Natural killer cell (primary cell): ENCODE data around the gene DDX24. TPM values are rescaled to one million over a fixed set of nuclear protein-coding genes. Genes with fewer than 3 reads are reported as not detected.

Source experiments
- ATAC-seq, 3 donors: fragments of 150-1000 bp in 2 of 3; fragments of 200-7000 bp in 1 of 3; cut with Tn5 transposase; 1 replicate in 1 of 3; 2 replicates in 2 of 3; pipeline ENCODE4 v1.10.0; 2021; ENCODE audit warnings: mild to moderate bottlenecking in 2 of 3, moderate library complexity in 2 of 3
- DNase-seq, 2 donors: peaks; one replicate each; pipeline versions ENCODE4 v3.0.0 to v3.0.0-alpha.2; 2013 to 2021; ENCODE audit warnings: mixed read lengths in 1 of 2
- H3K27ac ChIP-seq: one replicate; pipeline ENCODE4 v1.5.1; 2013; ENCODE audit warnings: mild to moderate bottlenecking, low read length
- H3K27me3 ChIP-seq: one replicate; pipeline ENCODE4 v1.6.1; 2013; ENCODE audit warnings: low read length; ENCODE audit not compliant: control insufficient read depth, insufficient read depth
- H3K36me3 ChIP-seq: one replicate; pipeline ENCODE4 v1.6.1; 2013; ENCODE audit warnings: low read length; ENCODE audit not compliant: control insufficient read depth, insufficient read depth
- H3K4me1 ChIP-seq: one replicate; pipeline ENCODE4 v1.6.1; 2013; ENCODE audit warnings: low read length; ENCODE audit not compliant: control insufficient read depth, insufficient read depth
- H3K4me3 ChIP-seq: one replicate; pipeline ENCODE4 v1.5.1; 2013; ENCODE audit warnings: low read length
- H3K9me3 ChIP-seq: one replicate; pipeline ENCODE4 v1.6.1; 2013; ENCODE audit warnings: low read length; ENCODE audit not compliant: control insufficient read depth, insufficient read depth
- H3K27ac Mint-ChIP-seq, 2 donors: one replicate each; pipeline ENCODE4 v1.8.0; 2022; ENCODE audit warnings: mild to moderate bottlenecking in 2 of 2, mixed read lengths in 2 of 2, moderate library complexity in 1 of 2
- H3K27me3 Mint-ChIP-seq, 2 donors: one replicate each; pipeline ENCODE4 v1.8.0; 2022; ENCODE audit warnings: low read depth in 2 of 2, mixed read lengths in 2 of 2
- H3K36me3 Mint-ChIP-seq: one replicate; pipeline ENCODE4 v1.8.0; 2022; ENCODE audit warnings: mixed read lengths
- H3K4me1 Mint-ChIP-seq, 2 donors: one replicate each; pipeline ENCODE4 v1.8.0; 2022; ENCODE audit warnings: mixed read lengths in 2 of 2
- H3K4me3 Mint-ChIP-seq: one replicate; pipeline ENCODE4 v1.8.0; 2022; ENCODE audit warnings: mild to moderate bottlenecking, moderate library complexity, mixed read lengths
- H3K9me3 Mint-ChIP-seq, 2 donors: one replicate each; pipeline ENCODE4 v1.8.0; 2022; ENCODE audit warnings: mixed read lengths in 2 of 2
- CTCF ChIP-seq: fragments of 200-600 bp; IDR thresholded peaks from one replicate; pipeline ENCODE4 v1.8.0; 2022; ENCODE audit warnings: antibody characterized with exemption
- WGBS: methylation state at CpG from one replicate; pipeline ENCODE4 v1.1.7; 2013; ENCODE audit warnings: missing lambda C conversion rate; ENCODE audit not compliant: insufficient coverage; 5-methylcytosine and 5-hydroxymethylcytosine counted together
- intact Hi-C: fragments of 100-400 bp; cut with micrococcal nuclease; formaldehyde crosslinking; loops from one replicate; pipeline ENCODE4 v1.14.2; 2022
- total RNA-seq, 4 donors: library from RNA; stranded (reverse); fragments of 120-200 nt in 1 of 4; gene quantifications; one replicate each; pipeline versions ENCODE4 v1.2.3 to v1.2.4, GENCODE V29; 2013 to 2022

Gene DDX24
- total RNA-seq, 3 donors from 2014 or later (not counting 1 experiment from before 2014, with no cell fraction given), result 250 to 357 (median 296) TPM

- Mint-ChIP-seq H3K4me1 (peaks cover 21 to 22% of the 10 kb centered on the region in 2 donors), H3K27ac (peak overlapping the region; percentile 76 to 91), H3K36me3 (no peaks in the 10 kb centered on the region), H3K27me3 (peaks cover 4 to 7% of the 10 kb centered on the region in 2 donors), H3K9me3 (no peaks in the 10 kb centered on the region), H3K4me3 (peak overlapping the region; percentile 91)
- 93% methylated on average over 14 of the region's 14 CpGs for WGBS
- no peaks in the 10 kb centered on the region for H3K27me3 ChIP-seq
- TF ChIP-seq CTCF, result no peak
- intact Hi-C loops, result no loop called here
- peaks cover 14% of the 10 kb centered on the region for H3K4me1 ChIP-seq
- DNase-seq (no peak), ATAC-seq (no peak)
- H3K27ac ChIP-seq, result peak overlapping the region; percentile 49
- no peaks in the 10 kb centered on the region for H3K36me3 ChIP-seq
- H3K4me3 ChIP-seq, result no peak overlapping the region
- no peaks in the 10 kb centered on the region for H3K9me3 ChIP-seq
Observed at GRCh38 chr14:94128216-94128839, 47.3 kb upstream of the DDX24 start.

GRCh38 chr14:94127330-94127729 is 46.3 kb upstream of the DDX24 start:
- Mint-ChIP-seq H3K36me3 (no peaks in the 10 kb centered on the region), H3K4me3 (no peak overlapping the region), H3K27me3 (peaks cover 2 to 5% of the 10 kb centered on the region in 2 donors), H3K4me1 (peaks cover 21 to 22% of the 10 kb centered on the region in 2 donors), H3K9me3 (no peaks in the 10 kb centered on the region), H3K27ac (peak overlapping the region in 1 of 2 donors; percentile 91)
- no peak overlapping the region for H3K4me3 ChIP-seq
- peaks cover 14% of the 10 kb centered on the region for H3K4me1 ChIP-seq
- TF ChIP-seq CTCF, result no peak
- DNase-seq (no peak), ATAC-seq (no peak)
- no peak overlapping the region for H3K27ac ChIP-seq
- H3K9me3 ChIP-seq, result no peaks in the 10 kb centered on the region
- H3K36me3 ChIP-seq, result no peaks in the 10 kb centered on the region
- intact Hi-C loops, result no loop called here
- WGBS, result 98% methylated on average over 6 of the region's 6 CpGs
- no peaks in the 10 kb centered on the region for H3K27me3 ChIP-seq

- H3K9me3 ChIP-seq, result no peaks in the 10 kb centered on the region
- DNase-seq, result no peak
- ATAC-seq, result no peak
- intact Hi-C loops, result no loop called here
- Mint-ChIP-seq H3K27me3 (peaks cover 3 to 7% of the 10 kb centered on the region in 2 donors), H3K4me1 (peaks cover 21 to 22% of the 10 kb centered on the region in 2 donors), H3K36me3 (no peaks in the 10 kb centered on the region), H3K9me3 (no peaks in the 10 kb centered on the region), H3K4me3 (no peak overlapping the region), H3K27ac (peak overlapping the region in 1 of 2 donors; percentile 44)
- no peaks in the 10 kb centered on the region for H3K36me3 ChIP-seq
- H3K27me3 ChIP-seq, result no peaks in the 10 kb centered on the region
- H3K4me1 ChIP-seq, result peaks cover 14% of the 10 kb centered on the region
- 94% methylated on average over 5 of the region's 5 CpGs for WGBS
- no peak overlapping the region for H3K4me3 ChIP-seq
- TF ChIP-seq CTCF, result no peak
- H3K27ac ChIP-seq, result no peak overlapping the region
Observed at GRCh38 chr14:94126800-94127199, 45.8 kb upstream of the DDX24 start.

- Histone ChIP-seq H3K36me3 (no peaks in the 10 kb centered on the region), H3K4me1 (peaks cover 14% of the 10 kb centered on the region), H3K4me3 (no peak overlapping the region), H3K27ac (no peak overlapping the region), H3K9me3 (no peaks in the 10 kb centered on the region), H3K27me3 (no peaks in the 10 kb centered on the region)
- no peak for DNase-seq
- no peak for ATAC-seq
- Mint-ChIP-seq H3K36me3 (no peaks in the 10 kb centered on the region), H3K4me3 (no peak overlapping the region), H3K27me3 (peaks cover 3 to 10% of the 10 kb centered on the region in 2 donors), H3K27ac (peak overlapping the region in 1 of 2 donors; percentile 44), H3K9me3 (no peaks in the 10 kb centered on the region), H3K4me1 (peaks cover 21 to 22% of the 10 kb centered on the region in 2 donors)
- intact Hi-C loops, result no loop called here
- TF ChIP-seq CTCF, result no peak
- 96% methylated on average over 1 of the region's 1 CpG for WGBS
Observed at GRCh38 chr14:94126419-94126677, 45.3 kb upstream of the DDX24 start.
